Prostate gland (tissue), 2 donors: Measurements from ENCODE around the gene IDS. TPM values are rescaled to one million over a fixed set of nuclear protein-coding genes. Genes with fewer than 3 reads are reported as not detected.

Source experiments
- DNase-seq: peaks from one replicate; pipeline ENCODE4 v3.0.0-alpha.2; 2019; ENCODE audit warnings: low spot score
- H3K27ac ChIP-seq, 2 donors: fragments of 200-600 bp; sonication (generic); 2 replicates each; pipeline ENCODE4 v1.5.1; 2017 to 2019
- H3K27me3 ChIP-seq: fragments of 200-600 bp; sonication (generic); replicated peaks from 2 replicates; pipeline ENCODE4 v1.5.1; 2019; ENCODE audit not compliant: insufficient read depth
- H3K36me3 ChIP-seq, 2 donors: fragments of 200-600 bp; sonication (generic); 1 replicate in 1 of 2; 2 replicates in 1 of 2; pipeline versions ENCODE4 v1.5.1 to v1.8.1; 2017 to 2019
- H3K4me1 ChIP-seq: fragments of 200-600 bp; sonication (generic); replicated peaks from 2 replicates; pipeline ENCODE4 v1.5.1; 2019
- H3K4me3 ChIP-seq, 2 donors: fragments of 200-600 bp; sonication (generic); 2 replicates each; pipeline ENCODE4 v1.5.1; 2017 to 2019
- H3K9me3 ChIP-seq: fragments of 200-600 bp; sonication (generic); 2 replicates; pipeline ENCODE4 v1.5.1; 2017
- CTCF ChIP-seq, 4 experiments: fragments of 200-600 bp in 2 of 4; fragments of 450-650 bp in 2 of 4; sonication (generic) in 2 of 4; IDR thresholded peaks; 1 replicate in 3 of 4; 2 replicates in 1 of 4; pipeline ENCODE4 v1.5.1; 2016 to 2019; ENCODE audit warnings: antibody characterized with exemption in 4 of 4, mild to moderate bottlenecking in 2 of 4, moderate library complexity in 2 of 4
- POLR2A ChIP-seq: fragments of 450-650 bp; IDR thresholded peaks from one replicate; pipeline ENCODE4 v1.6.1; 2016; ENCODE audit warnings: antibody characterized with exemption, mild to moderate bottlenecking
- POLR2AphosphoS5 ChIP-seq: sonication (generic); formaldehyde crosslinking; IDR thresholded peaks from one replicate; pipeline ENCODE4 v1.6.1; 2017; ENCODE audit warnings: antibody characterized with exemption
- WGBS: methylation state at CpG from one replicate; pipeline ENCODE4 v1.1.5; 2018; 5-methylcytosine and 5-hydroxymethylcytosine counted together
- intact Hi-C: fragments of 100-400 bp; cut with DNase I; formaldehyde crosslinking; loops from one replicate; pipeline ENCODE4 v1.14.2; 2022
- total RNA-seq, 2 donors: library from RNA; depleted of rRNA; stranded (reverse); fragments of >200 nt; gene quantifications; one replicate each; pipeline ENCODE4 v1.1.0, GENCODE V29; 2016

Gene IDS
- total RNA-seq, 2 donors from 2014 or later: 47.4 to 82.9 TPM

GRCh38 chrX:149516604-149517003 lies 11.5 kb upstream of the IDS start:
- intact Hi-C loops: no loop called here
- H3K4me1 ChIP-seq: no peaks in the 10 kb centered on the region
- no peak overlapping the region for H3K4me3 ChIP-seq
- no peak overlapping the region for H3K27ac ChIP-seq
- H3K27me3 ChIP-seq: no peaks in the 10 kb centered on the region
- H3K36me3 ChIP-seq: no peaks in the 10 kb centered on the region
- H3K9me3 ChIP-seq: no peaks in the 10 kb centered on the region
- DNase-seq: no peak
- 83% methylated on average over 2 of the region's 2 CpGs for WGBS
- TF ChIP-seq CTCF (IDR thresholded peaks at IDR 0.05): no peak
- TF ChIP-seq POLR2A: no peak
- TF ChIP-seq POLR2AphosphoS5: no peak

- no peak for TF ChIP-seq CTCF (IDR thresholded peaks at IDR 0.05)
- intact Hi-C loops: no loop called here
- DNase-seq: no peak
- WGBS: 49% methylated on average over 4 of the region's 4 CpGs
- Histone ChIP-seq H3K27me3 (no peaks in the 10 kb centered on the region), H3K27ac (no peak overlapping the region), H3K4me3 (no peak overlapping the region), H3K9me3 (no peaks in the 10 kb centered on the region), H3K4me1 (no peaks in the 10 kb centered on the region), H3K36me3 (no peaks in the 10 kb centered on the region)
Measured at GRCh38 chrX:149515954-149516602, 11.0 kb upstream of the IDS start.

DNA sequence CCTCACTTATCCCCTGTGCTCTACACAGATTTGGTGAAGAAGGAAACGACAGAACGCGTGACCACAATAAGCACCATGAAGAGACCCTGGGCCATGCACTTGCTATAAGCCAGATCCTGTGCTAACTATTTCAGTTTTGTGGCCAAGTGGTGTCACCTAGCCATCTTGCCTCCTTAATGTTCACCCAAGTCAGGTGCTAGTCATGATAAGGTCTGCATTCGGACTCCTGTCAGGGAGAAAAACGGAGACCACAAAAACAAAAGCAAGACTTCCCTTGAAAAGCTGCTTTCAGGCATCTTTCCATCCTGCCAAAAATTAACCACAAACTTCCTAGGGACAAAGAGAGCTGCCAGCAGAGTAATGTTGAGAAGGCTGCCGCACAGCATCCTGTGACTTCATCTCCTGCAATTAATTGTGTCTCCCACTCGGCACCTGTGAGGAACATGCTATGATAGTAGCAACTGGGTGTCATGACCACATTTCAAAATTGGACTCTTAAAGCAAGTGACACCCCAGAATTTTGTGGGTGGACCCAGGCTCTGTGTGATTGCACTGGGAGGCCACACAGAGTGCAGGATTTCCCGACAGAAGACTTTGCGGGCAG lies 8.8 kb upstream of the IDS start:
- no peaks in the 10 kb centered on the region for H3K27me3 ChIP-seq
- no peak overlapping the region for H3K4me3 ChIP-seq
- 52% methylated on average over 7 of the region's 9 CpGs for WGBS
- no peak overlapping the region for H3K27ac ChIP-seq
- no peaks in the 10 kb centered on the region for H3K36me3 ChIP-seq
- H3K4me1 ChIP-seq: no peaks in the 10 kb centered on the region
- no peak for TF ChIP-seq POLR2A
- no peak for TF ChIP-seq CTCF (IDR thresholded peaks at IDR 0.05)
- TF ChIP-seq POLR2AphosphoS5: no peak
- DNase-seq: no peak
- intact Hi-C loops: no loop called here
- no peaks in the 10 kb centered on the region for H3K9me3 ChIP-seq

DNA sequence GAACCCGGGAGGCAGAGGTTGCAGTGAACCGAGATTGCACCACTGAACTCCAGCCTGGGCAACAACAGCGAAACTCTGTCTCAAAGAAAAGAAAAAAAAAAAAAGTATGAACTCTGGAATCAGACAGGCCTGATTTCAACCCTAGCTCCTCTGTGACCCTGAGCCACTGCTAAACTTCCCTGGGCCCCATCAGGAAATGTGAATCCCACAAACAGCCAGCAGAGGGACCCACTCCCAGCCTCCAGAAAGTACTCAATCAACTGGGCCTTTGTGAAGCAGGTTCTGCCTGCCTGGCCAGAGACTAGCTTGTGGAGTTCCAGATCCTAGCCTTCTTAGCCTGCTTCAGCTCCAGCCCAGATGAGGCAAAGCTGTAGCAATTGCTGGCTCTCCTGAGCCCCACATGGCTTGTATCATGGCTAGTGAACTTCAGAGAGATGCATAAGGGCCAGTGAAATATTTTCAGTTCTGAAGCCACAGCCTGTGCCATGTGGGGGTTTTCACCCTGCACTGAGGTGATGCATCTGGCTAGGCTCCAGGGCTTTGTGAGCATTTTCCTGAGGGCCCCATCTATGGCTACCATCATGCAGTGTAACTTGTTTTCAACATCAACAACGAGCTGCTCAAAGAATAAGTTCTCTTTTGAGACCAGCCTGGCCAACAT lies 7.2 kb upstream of the IDS start:
- Histone ChIP-seq H3K27ac (no peak overlapping the region), H3K4me3 (no peak overlapping the region), H3K4me1 (no peaks in the 10 kb centered on the region), H3K36me3 (no peaks in the 10 kb centered on the region), H3K27me3 (no peaks in the 10 kb centered on the region), H3K9me3 (no peaks in the 10 kb centered on the region)
- DNase-seq: peak; percentile 37
- TF ChIP-seq POLR2AphosphoS5 (peak; percentile 50), CTCF (IDR thresholded peaks at IDR 0.05) (peak in 3 of 4 experiments; percentile 26 to 63 (median 33)), POLR2A (no peak)
- intact Hi-C loops: no loop called here
- 95% methylated on average over 4 of the region's 4 CpGs for WGBS

DNA sequence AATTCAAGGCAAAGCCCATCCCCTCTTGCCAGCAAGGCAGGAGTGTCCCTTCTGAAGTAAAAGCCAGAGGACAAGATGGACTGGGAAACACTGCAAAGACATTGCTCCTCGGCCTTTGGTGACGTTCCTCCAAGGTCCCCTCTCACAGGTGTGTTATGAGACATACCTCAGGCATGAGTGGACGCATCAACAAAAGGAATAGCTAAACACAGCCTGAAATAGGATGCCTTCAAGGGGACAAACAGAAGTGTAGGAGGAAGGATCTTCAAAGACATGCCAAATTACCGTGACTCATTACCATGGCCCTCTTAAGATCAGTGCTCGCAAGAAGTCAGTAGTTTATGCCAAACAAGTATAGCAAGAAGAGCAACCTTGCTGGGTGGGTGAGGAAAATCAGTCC lies 6.0 kb upstream of the IDS start:
- Histone ChIP-seq H3K4me3 (no peak overlapping the region), H3K36me3 (no peaks in the 10 kb centered on the region), H3K9me3 (no peaks in the 10 kb centered on the region), H3K27me3 (no peaks in the 10 kb centered on the region), H3K27ac (no peak overlapping the region), H3K4me1 (no peaks in the 10 kb centered on the region)
- TF ChIP-seq POLR2AphosphoS5: no peak
- no peak for TF ChIP-seq CTCF (IDR thresholded peaks at IDR 0.05)
- no peak for TF ChIP-seq POLR2A
- 46% methylated on average over 5 of the region's 5 CpGs for WGBS
- DNase-seq: no peak
- intact Hi-C loops: no loop called here
